Measurements from ENCODE around the gene ASPHD2.

The ASPHD2 gene

GRCh38 chr22:26483043-26483438 lies 54.0 kb downstream of the ASPHD2 start:
- in situ Hi-C loops (cut with MboI; ENCODE audit: low pct_unique_long_range_greater_than_20kb, low sequenced_read_pairs, unreplicated experiment): no loop called here
- no peak for TF ChIP-seq CTCF (IDR thresholded peaks at IDR 0.05; ENCODE audit: extremely low read depth, insufficient read depth, missing control alignments)
- DNase-seq (ENCODE audit: low spot score): no peak

- TF ChIP-seq CTCF (IDR thresholded peaks at IDR 0.05; ENCODE audit: extremely low read depth, insufficient read depth, missing control alignments): no peak
- DNase-seq (ENCODE audit: low spot score): peak; percentile 91
- in situ Hi-C loops (cut with MboI; ENCODE audit: low pct_unique_long_range_greater_than_20kb, low sequenced_read_pairs, unreplicated experiment): no loop called here
These were observed 54.6 kb downstream of the ASPHD2 start, which contains the start of the genes HPS4 and SRRD for GRCh38 chr22:26483439-26484359. TSS of gene HPS4 (minus strand) at chr22:26483783. CDS start at chr22:26481762, 2,021 bp downstream. TSS of gene SRRD (plus strand) at chr22:26483877. CDS start at chr22:26483891, 14 bp downstream.

GRCh38 chr22:26484360-26484706 lies 55.3 kb downstream of the ASPHD2 start:
- DNase-seq (ENCODE audit: low spot score): peak; percentile 36
- TF ChIP-seq CTCF (IDR thresholded peaks at IDR 0.05; ENCODE audit: extremely low read depth, insufficient read depth, missing control alignments): no peak
- in situ Hi-C loops (cut with MboI; ENCODE audit: low pct_unique_long_range_greater_than_20kb, low sequenced_read_pairs, unreplicated experiment): no loop called here

- DNase-seq (ENCODE audit: low spot score): no peak
- TF ChIP-seq CTCF (IDR thresholded peaks at IDR 0.05; ENCODE audit: extremely low read depth, insufficient read depth, missing control alignments): no peak
- in situ Hi-C loops (cut with MboI; ENCODE audit: low pct_unique_long_range_greater_than_20kb, low sequenced_read_pairs, unreplicated experiment): no loop called here
These were observed 56.0 kb downstream of the ASPHD2 start for GRCh38 chr22:26485013-26485412.

- in situ Hi-C loops (cut with MboI; ENCODE audit: low pct_unique_long_range_greater_than_20kb, low sequenced_read_pairs, unreplicated experiment): no loop called here
- TF ChIP-seq CTCF (IDR thresholded peaks at IDR 0.05; ENCODE audit: extremely low read depth, insufficient read depth, missing control alignments): no peak
- no peak for DNase-seq (ENCODE audit: low spot score)
These were observed 56.8 kb downstream of the ASPHD2 start for GRCh38 chr22:26485806-26486390.

GRCh38 chr22:26486394-26486793 lies 57.3 kb downstream of the ASPHD2 start:
- no peak for DNase-seq (ENCODE audit: low spot score)
- TF ChIP-seq CTCF (IDR thresholded peaks at IDR 0.05; ENCODE audit: extremely low read depth, insufficient read depth, missing control alignments): no peak
- in situ Hi-C loops (cut with MboI; ENCODE audit: low pct_unique_long_range_greater_than_20kb, low sequenced_read_pairs, unreplicated experiment): no loop called here

Data from GM13977 (cell line).